ENCODE results near the gene DOK4.
A peak's percentile ranks its signal among the peaks of the same experiment; 100 is the strongest.

DOK4 gene

GRCh38 chr16:57485916-57486857, at the start of gene DOK4:
Gene DOK4, minus strand, starts transcription at chr16:57486493. Its CDS starts 6,986 bp downstream, at chr16:57479507.
- Histone ChIP-seq H3K4me1 (peaks cover 15% of the 10 kb centered on the region), H3K4me2 (ENCODE audit: low read length) (peak within 1 kb of the TSS; percentile 74), H3K9ac (peak within 1 kb of the TSS; percentile 79), H3K36me3 (ENCODE audit: control insufficient read depth, insufficient read depth, low read length) (no peaks in the 10 kb centered on the region), H3K4me3 (ENCODE audit: low read depth, low read length) (peak within 1 kb of the TSS; percentile 85), H3K27ac (peak within 1 kb of the TSS; percentile 75), H2AFZ (peak within 1 kb of the TSS; percentile 87), H3K27me3 (ENCODE audit: control insufficient read depth, insufficient read depth, low read length) (no peaks in the 10 kb centered on the region), H3K9me3 (ENCODE audit: control insufficient read depth, low read length) (no peaks in the 10 kb centered on the region), H3K79me2 (peaks cover 9% of the 10 kb centered on the region)
- TF ChIP-seq CTCF (IDR thresholded peaks at IDR 0.05), result no peak

DNA sequence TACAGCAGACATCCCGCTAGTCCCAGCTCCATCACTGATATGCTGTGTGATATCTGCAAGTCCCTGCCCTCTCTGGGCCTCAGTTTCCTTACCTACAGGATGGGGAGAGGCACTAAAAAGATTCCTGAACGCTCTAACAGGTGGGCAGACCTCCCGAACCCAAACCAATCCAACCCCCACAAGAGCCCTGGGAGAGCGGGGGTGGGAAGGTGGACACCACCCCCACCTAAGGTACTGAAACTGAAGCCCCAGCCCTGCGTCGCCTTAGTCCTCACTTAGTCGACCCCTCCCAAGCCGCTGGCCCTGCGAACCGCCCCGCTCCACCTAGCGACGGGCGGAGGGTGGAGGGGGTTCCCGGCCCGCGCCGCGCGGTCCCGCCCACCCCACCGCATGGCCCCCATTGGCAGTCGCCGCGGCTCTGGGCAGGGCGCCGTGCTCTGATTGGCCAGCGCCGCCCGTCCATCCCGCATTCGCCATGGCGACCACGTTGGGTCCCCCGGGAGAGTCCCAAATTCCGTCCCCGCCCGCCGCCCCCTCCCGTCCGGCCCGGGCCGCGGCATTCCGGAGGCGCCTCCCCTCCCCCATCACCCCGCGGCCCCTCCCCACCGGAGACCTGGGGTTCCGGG, 49.5 kb upstream of the DOK4 start:
- Histone ChIP-seq H3K9me3 (ENCODE audit: control insufficient read depth, low read length) (no peaks in the 10 kb centered on the region), H2AFZ (peak overlapping the region; percentile 100), H3K4me1 (peaks cover 26% of the 10 kb centered on the region), H3K9ac (peak overlapping the region; percentile 80), H3K4me2 (ENCODE audit: low read length) (peak overlapping the region; percentile 89), H3K79me2 (no peaks in the 10 kb centered on the region), H3K27me3 (ENCODE audit: control insufficient read depth, insufficient read depth, low read length) (no peaks in the 10 kb centered on the region), H3K27ac (peak overlapping the region; percentile 69), H3K36me3 (ENCODE audit: control insufficient read depth, insufficient read depth, low read length) (no peaks in the 10 kb centered on the region), H3K4me3 (ENCODE audit: low read depth, low read length) (peak overlapping the region; percentile 92)
- TF ChIP-seq CTCF (IDR thresholded peaks at IDR 0.05), result peak; percentile 20

- H3K9ac ChIP-seq, result no peak overlapping the region
Observed at GRCh38 chr16:57534881-57535658, 48.8 kb upstream of the DOK4 start.

DNA sequence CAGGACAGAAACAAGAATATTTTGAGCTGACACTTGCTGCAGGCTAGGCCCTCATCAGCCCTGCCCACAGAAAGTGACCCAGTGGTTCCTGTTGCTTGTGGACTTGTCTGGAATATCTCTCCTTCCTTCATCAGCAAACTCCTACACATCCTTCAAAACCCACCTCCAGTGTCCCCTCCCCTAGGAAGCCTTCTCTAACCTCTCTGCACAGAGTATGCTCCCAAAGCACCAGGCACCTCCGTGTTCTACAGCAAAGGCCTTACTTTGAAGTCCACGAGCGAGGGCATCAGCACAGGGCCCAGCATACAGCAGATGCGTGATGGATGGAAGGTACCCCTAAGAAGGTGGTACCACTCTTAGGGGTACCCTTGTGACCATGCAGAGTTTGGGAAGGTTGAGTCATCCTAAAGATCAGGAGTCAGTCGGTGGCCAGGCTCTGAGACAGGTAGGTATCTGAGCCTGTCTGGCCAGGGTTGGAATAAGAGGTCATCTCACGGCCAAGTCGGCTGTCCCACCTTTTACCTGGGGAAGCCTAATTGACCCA, 48.1 kb upstream of the DOK4 start:
- TF ChIP-seq CTCF (IDR thresholded peaks at IDR 0.05), result no peak
- Histone ChIP-seq H3K4me1 (peaks cover 26% of the 10 kb centered on the region), H3K27me3 (ENCODE audit: control insufficient read depth, insufficient read depth, low read length) (no peaks in the 10 kb centered on the region)

More at GRCh38 chr16:57534881-57535658, 48.8 kb upstream of the DOK4 start:
- no peaks in the 10 kb centered on the region for H3K27me3 ChIP-seq (ENCODE audit: control insufficient read depth, insufficient read depth, low read length)
- H3K4me3 ChIP-seq (ENCODE audit: low read depth, low read length), result peak overlapping the region; percentile 92
- peak overlapping the region; percentile 89 for H3K4me2 ChIP-seq (ENCODE audit: low read length)
- TF ChIP-seq CTCF (IDR thresholded peaks at IDR 0.05), result no peak
- H3K4me1 ChIP-seq, result peaks cover 26% of the 10 kb centered on the region
- no peaks in the 10 kb centered on the region for H3K9me3 ChIP-seq (ENCODE audit: control insufficient read depth, low read length)
- no peaks in the 10 kb centered on the region for H3K36me3 ChIP-seq (ENCODE audit: control insufficient read depth, insufficient read depth, low read length)
- no peaks in the 10 kb centered on the region for H3K79me2 ChIP-seq
- peak overlapping the region; percentile 86 for H2AFZ ChIP-seq
- no peak overlapping the region for H3K27ac ChIP-seq

More for the DNA sequence above, 48.1 kb upstream of the DOK4 start:
- Histone ChIP-seq H3K4me3 (ENCODE audit: low read depth, low read length) (no peak overlapping the region), H3K4me2 (ENCODE audit: low read length) (no peak overlapping the region), H3K9me3 (ENCODE audit: control insufficient read depth, low read length) (no peaks in the 10 kb centered on the region), H3K9ac (no peak overlapping the region), H2AFZ (no peak overlapping the region), H3K27ac (no peak overlapping the region), H3K79me2 (no peaks in the 10 kb centered on the region), H3K36me3 (ENCODE audit: control insufficient read depth, insufficient read depth, low read length) (no peaks in the 10 kb centered on the region)
